Measurements from ENCODE around the gene ZNF48.

ZNF48 gene

DNA sequence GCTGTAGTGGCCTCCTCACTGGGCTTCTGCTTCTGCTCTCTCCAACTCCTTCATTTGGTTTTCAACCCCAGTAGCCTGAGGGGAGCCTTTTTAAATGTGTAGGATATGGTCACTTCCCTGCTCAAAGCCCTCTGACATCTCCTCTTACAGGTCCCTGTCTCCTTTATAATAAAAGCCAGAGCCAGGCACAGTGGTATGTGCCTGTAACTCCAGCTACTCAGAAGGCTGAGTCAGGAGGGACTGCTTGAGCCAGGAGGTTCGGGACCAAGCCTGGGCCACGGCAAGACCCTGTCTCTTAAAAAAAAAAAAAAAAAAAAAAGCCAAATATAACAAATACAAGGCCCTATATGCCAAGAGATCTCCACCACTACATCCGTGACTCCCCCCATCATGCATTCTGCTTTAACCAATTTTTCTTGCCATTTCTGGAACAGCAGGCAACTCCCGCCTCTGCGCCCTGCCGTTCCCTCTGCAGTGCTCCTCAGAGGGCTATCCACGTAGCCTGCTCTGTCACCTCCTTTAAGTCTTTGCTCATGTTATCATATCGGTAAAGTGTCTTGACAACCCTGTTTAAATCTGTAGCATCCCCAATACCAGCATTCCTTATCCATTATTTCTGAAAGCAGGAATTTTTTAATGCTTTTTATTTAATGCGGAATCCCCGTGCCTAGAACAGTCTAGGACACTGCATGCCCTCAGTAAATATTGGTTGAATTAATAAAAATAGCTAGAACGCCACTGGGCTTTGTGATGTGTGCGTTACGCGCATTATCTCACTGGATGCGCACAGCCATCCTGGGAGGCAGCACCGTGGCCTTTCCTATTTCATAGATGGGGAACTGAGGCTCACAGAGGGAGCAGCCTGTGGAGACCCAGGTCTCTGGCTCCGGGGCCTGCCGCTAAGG, 21.7 kb downstream of the ZNF48 start:
- no peak for TF ChIP-seq EZH2phosphoT487 (conservative IDR thresholded peaks at IDR 0.05; ENCODE audit: low read length)
- TF ChIP-seq, protein P1, sequence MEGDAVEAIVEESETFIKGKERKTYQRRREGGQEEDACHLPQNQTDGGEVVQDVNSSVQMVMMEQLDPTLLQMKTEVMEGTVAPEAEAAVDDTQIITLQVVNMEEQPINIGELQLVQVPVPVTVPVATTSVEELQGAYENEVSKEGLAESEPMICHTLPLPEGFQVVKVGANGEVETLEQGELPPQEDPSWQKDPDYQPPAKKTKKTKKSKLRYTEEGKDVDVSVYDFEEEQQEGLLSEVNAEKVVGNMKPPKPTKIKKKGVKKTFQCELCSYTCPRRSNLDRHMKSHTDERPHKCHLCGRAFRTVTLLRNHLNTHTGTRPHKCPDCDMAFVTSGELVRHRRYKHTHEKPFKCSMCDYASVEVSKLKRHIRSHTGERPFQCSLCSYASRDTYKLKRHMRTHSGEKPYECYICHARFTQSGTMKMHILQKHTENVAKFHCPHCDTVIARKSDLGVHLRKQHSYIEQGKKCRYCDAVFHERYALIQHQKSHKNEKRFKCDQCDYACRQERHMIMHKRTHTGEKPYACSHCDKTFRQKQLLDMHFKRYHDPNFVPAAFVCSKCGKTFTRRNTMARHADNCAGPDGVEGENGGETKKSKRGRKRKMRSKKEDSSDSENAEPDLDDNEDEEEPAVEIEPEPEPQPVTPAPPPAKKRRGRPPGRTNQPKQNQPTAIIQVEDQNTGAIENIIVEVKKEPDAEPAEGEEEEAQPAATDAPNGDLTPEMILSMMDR (IDR thresholded peaks at IDR 0.05; ENCODE audit: insufficient read depth, low read length, poor library complexity, severe bottlenecking), result no peak
- Histone ChIP-seq H2AFZ (ENCODE audit: low read depth, low read length, severe bottlenecking) (peak overlapping the region; percentile 29), H3K79me2 (ENCODE audit: insufficient read depth, low read length) (0 out of 2 replicates have a peak, but pooled peaks cover 4% of the 10 kb centered on the region), H3K27ac (ENCODE audit: low read depth, low read length) (peak overlapping the region; percentile 66), H4K20me1 (ENCODE audit: low read depth, low read length) (no peaks in the 10 kb centered on the region), H3K27me3 (ENCODE audit: low read length) (no peaks in the 10 kb centered on the region), H3K4me3 (ENCODE audit: insufficient read depth, low read length, poor library complexity, severe bottlenecking) (peak overlapping the region; percentile 44), H3F3A (ENCODE audit: insufficient read depth) (peaks cover 38% of the 10 kb centered on the region), H3K9ac (ENCODE audit: low read length) (peak overlapping the region; percentile 66), H3K36me3 (ENCODE audit: low read length) (peaks cover 3% of the 10 kb centered on the region; the same call in 1 of the 2 replicates), H3K9me2 (replicated peaks; ENCODE audit: insufficient read depth, low read length) (no peaks in the 10 kb centered on the region), H3K9me3 (ENCODE audit: insufficient read depth, low read length) (no peaks in the 10 kb centered on the region), H3K4me2 (ENCODE audit: low read depth, low read length, poor library complexity, severe bottlenecking) (peak overlapping the region; percentile 61)

GRCh38 chr16:30417529-30418349, 22.5 kb downstream of the ZNF48 start:
- Histone ChIP-seq H3K4me2 (ENCODE audit: low read depth, low read length, poor library complexity, severe bottlenecking) (peak overlapping the region; percentile 61), H3K9me2 (replicated peaks; ENCODE audit: insufficient read depth, low read length) (no peaks in the 10 kb centered on the region), H3F3A (ENCODE audit: insufficient read depth) (peaks cover 37% of the 10 kb centered on the region), H3K36me3 (ENCODE audit: low read length) (peaks cover 3% of the 10 kb centered on the region; the same call in 1 of the 2 replicates), H3K9me3 (ENCODE audit: insufficient read depth, low read length) (no peaks in the 10 kb centered on the region), H3K79me2 (ENCODE audit: insufficient read depth, low read length) (0 out of 2 replicates have a peak, but pooled peaks cover 4% of the 10 kb centered on the region), H3K9ac (ENCODE audit: low read length) (peak overlapping the region; percentile 66), H2AFZ (ENCODE audit: low read depth, low read length, severe bottlenecking) (peak overlapping the region; percentile 29), H3K27me3 (ENCODE audit: low read length) (no peaks in the 10 kb centered on the region), H3K4me3 (ENCODE audit: insufficient read depth, low read length, poor library complexity, severe bottlenecking) (peak overlapping the region; percentile 51), H3K27ac (ENCODE audit: low read depth, low read length) (peak overlapping the region; percentile 66), H4K20me1 (ENCODE audit: low read depth, low read length) (no peaks in the 10 kb centered on the region)
- TF ChIP-seq EZH2phosphoT487 (conservative IDR thresholded peaks at IDR 0.05; ENCODE audit: low read length), result no peak
- TF ChIP-seq, protein P1 (IDR thresholded peaks at IDR 0.05; ENCODE audit: insufficient read depth, low read length, poor library complexity, severe bottlenecking), result peak; percentile 12

DNA sequence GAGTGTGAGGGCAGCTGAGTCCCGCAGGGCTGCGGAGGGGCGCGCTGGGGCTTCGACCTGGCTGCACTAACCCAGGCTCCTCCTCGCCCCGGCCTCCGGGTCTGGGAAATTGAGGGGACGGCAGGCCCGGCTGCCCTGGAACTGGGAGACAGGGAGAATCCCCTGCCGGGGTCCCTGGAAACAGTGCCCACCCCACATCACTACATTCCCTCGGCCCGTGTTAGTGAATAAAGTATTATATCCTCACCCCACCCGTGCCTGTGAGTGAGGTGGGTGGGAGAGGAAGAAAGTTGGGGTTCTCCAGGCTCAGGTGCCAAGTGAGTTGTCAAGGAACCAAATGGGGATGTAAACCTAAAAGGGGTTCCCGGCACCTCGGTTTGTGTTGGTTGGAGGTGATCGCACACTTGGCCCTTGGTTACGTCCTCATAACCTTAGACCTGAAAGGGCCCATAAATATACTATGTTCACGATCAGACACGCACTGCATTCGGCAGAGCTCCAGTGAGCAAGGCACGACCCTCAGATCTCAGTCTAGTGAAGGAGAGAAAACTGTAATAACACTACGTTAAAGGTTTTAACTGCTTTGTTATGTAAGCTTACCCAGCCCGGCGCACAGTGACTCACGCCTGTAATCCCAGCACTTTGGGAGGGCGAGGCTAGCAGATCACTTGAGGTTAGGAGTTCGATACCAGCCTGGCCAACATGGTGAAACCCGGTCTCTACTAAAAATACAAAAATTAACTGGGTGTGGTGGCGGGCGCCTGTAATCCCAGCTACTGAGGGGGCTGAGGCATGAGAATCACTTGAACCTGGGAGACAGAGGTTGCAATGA, 23.3 kb downstream of the ZNF48 start:
- H3K27me3 ChIP-seq (ENCODE audit: low read length), result no peaks in the 10 kb centered on the region
- H2AFZ ChIP-seq (ENCODE audit: low read depth, low read length, severe bottlenecking), result peak overlapping the region; percentile 21
- peak overlapping the region; percentile 51 for H3K4me3 ChIP-seq (ENCODE audit: insufficient read depth, low read length, poor library complexity, severe bottlenecking)
- H3K9me2 ChIP-seq (replicated peaks; ENCODE audit: insufficient read depth, low read length), result no peaks in the 10 kb centered on the region
- peaks cover 31% of the 10 kb centered on the region for H3F3A ChIP-seq (ENCODE audit: insufficient read depth)
- no peaks in the 10 kb centered on the region for H3K9me3 ChIP-seq (ENCODE audit: insufficient read depth, low read length)
- H3K4me2 ChIP-seq (ENCODE audit: low read depth, low read length, poor library complexity, severe bottlenecking), result peak overlapping the region; percentile 61
- 0 out of 2 replicates have a peak, but pooled peaks cover 7% of the 10 kb centered on the region for H3K79me2 ChIP-seq (ENCODE audit: insufficient read depth, low read length)
- peak overlapping the region; percentile 66 for H3K27ac ChIP-seq (ENCODE audit: low read depth, low read length)
- no peaks in the 10 kb centered on the region for H3K36me3 ChIP-seq (ENCODE audit: low read length)
- no peaks in the 10 kb centered on the region for H4K20me1 ChIP-seq (ENCODE audit: low read depth, low read length)
- TF ChIP-seq EZH2phosphoT487 (conservative IDR thresholded peaks at IDR 0.05; ENCODE audit: low read length), result no peak
- TF ChIP-seq, protein P1 (IDR thresholded peaks at IDR 0.05; ENCODE audit: insufficient read depth, low read length, poor library complexity, severe bottlenecking), result peak; percentile 5
- H3K9ac ChIP-seq (ENCODE audit: low read length), result peak overlapping the region; percentile 66
